SK-N-SH treated with all-trans-retinoic acid at 6 μM for 48 hours (cell line): ENCODE results near the gene KCNH3.

ENCODE experiments used
- ATAC-seq: fragments of 200-7000 bp; cut with Tn5 transposase; 3 replicates; pipeline ENCODE4 v1.9.1; 2020; ENCODE audit warnings: mild to moderate bottlenecking, moderate library complexity
- ARNTL ChIP-seq: fragments of 450-650 bp; formaldehyde crosslinking; IDR thresholded peaks from 2 replicates; pipeline ENCODE4 v1.5.0; 2020; ENCODE audit warnings: low read depth, mild to moderate bottlenecking, moderate library complexity, borderline replicate concordance
- BACH2 ChIP-seq: fragments of 250-450 bp; sonication (Bioruptor Pico); IDR thresholded peaks from 2 replicates; pipeline ENCODE4 v1.9.0; 2021; ENCODE audit warnings: mild to moderate bottlenecking, borderline replicate concordance
- CREB5 ChIP-seq: fragments of 250-450 bp; sonication (Bioruptor Pico); IDR thresholded peaks from 2 replicates; pipeline ENCODE4 v1.5.1; 2020; ENCODE audit warnings: low read depth, mild to moderate bottlenecking, moderate library complexity
- CSDC2 ChIP-seq: fragments of 250-450 bp; sonication (Bioruptor Pico); IDR thresholded peaks from 2 replicates; pipeline ENCODE4 v1.5.0; 2020; ENCODE audit warnings: mild to moderate bottlenecking, moderate library complexity
- GLIS3 ChIP-seq: fragments of 250-450 bp; sonication (Bioruptor Pico); IDR thresholded peaks from 2 replicates; pipeline ENCODE4 v1.5.0; 2020; ENCODE audit warnings: mild to moderate bottlenecking, moderate library complexity
- ISL1 ChIP-seq: fragments of 250-450 bp; sonication (Bioruptor Pico); IDR thresholded peaks from 2 replicates; pipeline ENCODE4 v2.1.2; 2022; ENCODE audit warnings: mild to moderate bottlenecking, moderate library complexity
- PPARA ChIP-seq: fragments of 250-450 bp; sonication (Bioruptor Pico); IDR thresholded peaks from 2 replicates; pipeline ENCODE4 v1.5.0; 2020; ENCODE audit warnings: mild to moderate bottlenecking, borderline replicate concordance
- RARB ChIP-seq: fragments of 250-450 bp; sonication (Bioruptor Pico); IDR thresholded peaks from 2 replicates; pipeline ENCODE4 v1.8.0; 2021; ENCODE audit warnings: mild to moderate bottlenecking, moderate library complexity
- TCF4 ChIP-seq: fragments of 250-450 bp; sonication (Bioruptor Pico); IDR thresholded peaks from 2 replicates; pipeline ENCODE4 v1.8.0; 2021; ENCODE audit warnings: mild to moderate bottlenecking, moderate library complexity, borderline replicate concordance
- TOX ChIP-seq: fragments of 250-450 bp; sonication (Bioruptor Pico); IDR thresholded peaks from 2 replicates; pipeline ENCODE4 v1.8.0; 2021; ENCODE audit warnings: mild to moderate bottlenecking, moderate library complexity, borderline replicate concordance
- ZC3H10 ChIP-seq: fragments of 250-450 bp; sonication (Bioruptor Pico); IDR thresholded peaks from 2 replicates; pipeline ENCODE4 v1.5.1; 2021; ENCODE audit warnings: mild to moderate bottlenecking, moderate library complexity
- ZFP3 ChIP-seq: fragments of 250-450 bp; sonication (Bioruptor Pico); IDR thresholded peaks from 2 replicates; pipeline ENCODE4 v1.5.0; 2020; ENCODE audit warnings: mild to moderate bottlenecking, moderate library complexity
- ZFP30 ChIP-seq: fragments of 450-650 bp; formaldehyde crosslinking; IDR thresholded peaks from 2 replicates; pipeline ENCODE4 v1.5.0; 2022; ENCODE audit warnings: mild to moderate bottlenecking, moderate library complexity
- ZNF565 ChIP-seq: fragments of 450-650 bp; formaldehyde crosslinking; conservative IDR thresholded peaks from 2 replicates; pipeline ENCODE4 v1.5.0; 2020; ENCODE audit warnings: low read depth, mild to moderate bottlenecking, moderate library complexity
- ZNF8 ChIP-seq: fragments of 450-650 bp; formaldehyde crosslinking; IDR thresholded peaks from 2 replicates; pipeline ENCODE4 v1.5.0; 2020; ENCODE audit warnings: mild to moderate bottlenecking, moderate library complexity
- TF ChIP-seq, protein P1 (sequence below): fragments of 250-450 bp; sonication (Bioruptor Pico); IDR thresholded peaks from 2 replicates; pipeline ENCODE4 v1.5.0; 2020; ENCODE audit warnings: mild to moderate bottlenecking, moderate library complexity
- TF ChIP-seq, protein P2 (sequence below): fragments of 250-450 bp; sonication (Bioruptor Pico); IDR thresholded peaks from 2 replicates; pipeline ENCODE4 v1.8.0; 2020; ENCODE audit warnings: mild to moderate bottlenecking, moderate library complexity, borderline replicate concordance

The KCNH3 gene

GRCh38 chr12:49489720-49490119 is 49.1 kb upstream of the KCNH3 start (continued):
- TF ChIP-seq, protein P1, sequence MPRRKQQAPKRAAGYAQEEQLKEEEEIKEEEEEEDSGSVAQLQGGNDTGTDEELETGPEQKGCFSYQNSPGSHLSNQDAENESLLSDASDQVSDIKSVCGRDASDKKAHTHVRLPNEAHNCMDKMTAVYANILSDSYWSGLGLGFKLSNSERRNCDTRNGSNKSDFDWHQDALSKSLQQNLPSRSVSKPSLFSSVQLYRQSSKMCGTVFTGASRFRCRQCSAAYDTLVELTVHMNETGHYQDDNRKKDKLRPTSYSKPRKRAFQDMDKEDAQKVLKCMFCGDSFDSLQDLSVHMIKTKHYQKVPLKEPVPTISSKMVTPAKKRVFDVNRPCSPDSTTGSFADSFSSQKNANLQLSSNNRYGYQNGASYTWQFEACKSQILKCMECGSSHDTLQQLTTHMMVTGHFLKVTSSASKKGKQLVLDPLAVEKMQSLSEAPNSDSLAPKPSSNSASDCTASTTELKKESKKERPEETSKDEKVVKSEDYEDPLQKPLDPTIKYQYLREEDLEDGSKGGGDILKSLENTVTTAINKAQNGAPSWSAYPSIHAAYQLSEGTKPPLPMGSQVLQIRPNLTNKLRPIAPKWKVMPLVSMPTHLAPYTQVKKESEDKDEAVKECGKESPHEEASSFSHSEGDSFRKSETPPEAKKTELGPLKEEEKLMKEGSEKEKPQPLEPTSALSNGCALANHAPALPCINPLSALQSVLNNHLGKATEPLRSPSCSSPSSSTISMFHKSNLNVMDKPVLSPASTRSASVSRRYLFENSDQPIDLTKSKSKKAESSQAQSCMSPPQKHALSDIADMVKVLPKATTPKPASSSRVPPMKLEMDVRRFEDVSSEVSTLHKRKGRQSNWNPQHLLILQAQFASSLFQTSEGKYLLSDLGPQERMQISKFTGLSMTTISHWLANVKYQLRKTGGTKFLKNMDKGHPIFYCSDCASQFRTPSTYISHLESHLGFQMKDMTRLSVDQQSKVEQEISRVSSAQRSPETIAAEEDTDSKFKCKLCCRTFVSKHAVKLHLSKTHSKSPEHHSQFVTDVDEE = no peak
- no peak for TF ChIP-seq ARNTL (CRISPR knock-in tag)
- peak; percentile 43; the same call in 1 of the 2 replicates for TF ChIP-seq CREB5 (CRISPR knock-in tag)
- TF ChIP-seq RARB (CRISPR knock-in tag) = no peak
- TF ChIP-seq, all 23 proteins: peak for 3

GRCh38 chr12:49491823-49492222 is 47.0 kb upstream of the KCNH3 start:
- peak; percentile 24; the same call in 1 of the 2 replicates for TF ChIP-seq CREB5 (CRISPR knock-in tag)
- TF ChIP-seq, protein P1 = no peak
- TF ChIP-seq, protein P2, sequence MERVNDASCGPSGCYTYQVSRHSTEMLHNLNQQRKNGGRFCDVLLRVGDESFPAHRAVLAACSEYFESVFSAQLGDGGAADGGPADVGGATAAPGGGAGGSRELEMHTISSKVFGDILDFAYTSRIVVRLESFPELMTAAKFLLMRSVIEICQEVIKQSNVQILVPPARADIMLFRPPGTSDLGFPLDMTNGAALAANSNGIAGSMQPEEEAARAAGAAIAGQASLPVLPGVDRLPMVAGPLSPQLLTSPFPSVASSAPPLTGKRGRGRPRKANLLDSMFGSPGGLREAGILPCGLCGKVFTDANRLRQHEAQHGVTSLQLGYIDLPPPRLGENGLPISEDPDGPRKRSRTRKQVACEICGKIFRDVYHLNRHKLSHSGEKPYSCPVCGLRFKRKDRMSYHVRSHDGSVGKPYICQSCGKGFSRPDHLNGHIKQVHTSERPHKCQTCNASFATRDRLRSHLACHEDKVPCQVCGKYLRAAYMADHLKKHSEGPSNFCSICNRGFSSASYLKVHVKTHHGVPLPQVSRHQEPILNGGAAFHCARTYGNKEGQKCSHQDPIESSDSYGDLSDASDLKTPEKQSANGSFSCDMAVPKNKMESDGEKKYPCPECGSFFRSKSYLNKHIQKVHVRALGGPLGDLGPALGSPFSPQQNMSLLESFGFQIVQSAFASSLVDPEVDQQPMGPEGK = no peak
- no peak for TF ChIP-seq ZNF565 (CRISPR knock-in tag)
- no peak for TF ChIP-seq PPARA (CRISPR knock-in tag)
- TF ChIP-seq BACH2 (CRISPR knock-in tag) = no peak
- TF ChIP-seq CSDC2 (CRISPR knock-in tag) = no peak
- no peak for TF ChIP-seq ZFP3 (CRISPR knock-in tag)
- TF ChIP-seq TCF4 (CRISPR knock-in tag) = no peak
- no peak for TF ChIP-seq GLIS3 (CRISPR knock-in tag)
- no peak for TF ChIP-seq ZC3H10
- TF ChIP-seq TOX (CRISPR knock-in tag) = no peak; the same call in 1 of the 2 replicates
- TF ChIP-seq ZNF8 (CRISPR knock-in tag) = no peak
- peak; percentile 19; the same call in 1 of the 2 replicates for TF ChIP-seq ISL1
- no peak for TF ChIP-seq RARB (CRISPR knock-in tag)
- TF ChIP-seq ARNTL (CRISPR knock-in tag) = no peak
- no peak for TF ChIP-seq ZFP30 (CRISPR knock-in tag)
- peak; percentile 58 for ATAC-seq

- ATAC-seq = no peak
- TF ChIP-seq PPARA (CRISPR knock-in tag) (no peak), ZNF8 (CRISPR knock-in tag) (no peak)
Measured at GRCh38 chr12:49493900-49494299, 44.9 kb upstream of the KCNH3 start.
